Melanocyte of skin (primary cell): ENCODE measurements around the gene USF3. TPM values are rescaled to one million over a fixed set of nuclear protein-coding genes. Genes with fewer than 3 reads are reported as not detected.

Experiments
- small RNA-seq, 2 donors: library from RNA; depleted of rRNA; stranded (forward); fragments of <200 nt; gene quantifications; one replicate each; pipeline ENCODE3, GENCODE V24; 2012
- total RNA-seq, 2 donors: library from RNA; depleted of rRNA; stranded (reverse); fragments of >200 nt; gene quantifications; 2 replicates each; pipeline ENCODE4 v1.2.3, GENCODE V29; 2012

Gene USF3, protein sequence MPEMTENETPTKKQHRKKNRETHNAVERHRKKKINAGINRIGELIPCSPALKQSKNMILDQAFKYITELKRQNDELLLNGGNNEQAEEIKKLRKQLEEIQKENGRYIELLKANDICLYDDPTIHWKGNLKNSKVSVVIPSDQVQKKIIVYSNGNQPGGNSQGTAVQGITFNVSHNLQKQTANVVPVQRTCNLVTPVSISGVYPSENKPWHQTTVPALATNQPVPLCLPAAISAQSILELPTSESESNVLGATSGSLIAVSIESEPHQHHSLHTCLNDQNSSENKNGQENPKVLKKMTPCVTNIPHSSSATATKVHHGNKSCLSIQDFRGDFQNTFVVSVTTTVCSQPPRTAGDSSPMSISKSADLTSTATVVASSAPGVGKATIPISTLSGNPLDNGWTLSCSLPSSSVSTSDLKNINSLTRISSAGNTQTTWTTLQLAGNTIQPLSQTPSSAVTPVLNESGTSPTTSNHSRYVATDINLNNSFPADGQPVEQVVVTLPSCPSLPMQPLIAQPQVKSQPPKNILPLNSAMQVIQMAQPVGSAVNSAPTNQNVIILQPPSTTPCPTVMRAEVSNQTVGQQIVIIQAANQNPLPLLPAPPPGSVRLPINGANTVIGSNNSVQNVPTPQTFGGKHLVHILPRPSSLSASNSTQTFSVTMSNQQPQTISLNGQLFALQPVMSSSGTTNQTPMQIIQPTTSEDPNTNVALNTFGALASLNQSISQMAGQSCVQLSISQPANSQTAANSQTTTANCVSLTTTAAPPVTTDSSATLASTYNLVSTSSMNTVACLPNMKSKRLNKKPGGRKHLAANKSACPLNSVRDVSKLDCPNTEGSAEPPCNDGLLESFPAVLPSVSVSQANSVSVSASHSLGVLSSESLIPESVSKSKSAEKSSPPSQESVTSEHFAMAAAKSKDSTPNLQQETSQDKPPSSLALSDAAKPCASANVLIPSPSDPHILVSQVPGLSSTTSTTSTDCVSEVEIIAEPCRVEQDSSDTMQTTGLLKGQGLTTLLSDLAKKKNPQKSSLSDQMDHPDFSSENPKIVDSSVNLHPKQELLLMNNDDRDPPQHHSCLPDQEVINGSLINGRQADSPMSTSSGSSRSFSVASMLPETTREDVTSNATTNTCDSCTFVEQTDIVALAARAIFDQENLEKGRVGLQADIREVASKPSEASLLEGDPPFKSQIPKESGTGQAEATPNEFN (N-terminal part only)
- total RNA-seq, result 10 to 100 TPM; 12.7 to 17.9 TPM

DNA sequence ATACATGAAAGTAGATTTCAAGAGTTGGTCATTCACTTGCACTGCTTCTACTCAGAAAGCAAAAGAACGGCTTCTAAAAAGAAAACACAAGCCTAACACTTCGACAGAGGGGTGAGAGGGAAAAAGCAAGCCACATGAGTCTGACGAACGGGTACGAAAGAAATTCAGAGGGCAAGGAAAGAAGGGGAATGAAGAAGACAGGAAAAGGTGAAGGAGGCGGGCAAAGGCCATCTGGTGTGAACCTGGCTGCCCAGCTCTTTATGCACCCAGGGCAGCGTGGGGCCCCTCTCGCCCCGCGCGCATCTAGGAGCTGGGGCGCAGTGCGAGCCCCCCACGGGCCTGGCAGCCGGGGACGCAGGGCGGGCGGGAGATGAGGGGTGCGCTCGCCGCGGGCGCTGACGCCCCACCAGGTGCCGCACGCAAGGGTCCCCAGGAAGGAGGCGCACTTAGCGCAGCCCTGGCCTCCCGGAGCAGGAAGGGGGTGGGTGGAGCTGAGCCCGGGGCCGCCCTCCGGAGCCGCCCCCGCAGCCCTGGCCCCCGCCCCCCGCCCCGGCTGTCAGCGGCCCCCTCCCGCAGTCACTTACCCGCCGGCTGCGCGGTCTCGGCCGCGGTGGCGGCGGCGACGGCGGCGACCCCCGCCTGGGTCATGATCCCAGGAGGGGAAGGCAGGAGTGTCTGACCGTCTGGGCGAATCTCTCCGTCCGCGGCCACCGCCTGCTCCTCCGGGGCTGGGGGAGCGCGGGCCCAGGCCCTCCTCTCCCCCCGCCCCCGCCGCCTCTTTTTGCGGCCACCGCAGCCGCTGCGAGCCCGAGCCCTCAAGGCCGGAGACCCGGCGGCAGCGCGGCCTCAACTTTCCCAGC lies at the start of gene USF3:
Gene USF3 (minus strand): TSS at position 857 of the 860 bp plus-strand sequence. CDS start 21,764 bp downstream, outside the sequence.

DNA sequence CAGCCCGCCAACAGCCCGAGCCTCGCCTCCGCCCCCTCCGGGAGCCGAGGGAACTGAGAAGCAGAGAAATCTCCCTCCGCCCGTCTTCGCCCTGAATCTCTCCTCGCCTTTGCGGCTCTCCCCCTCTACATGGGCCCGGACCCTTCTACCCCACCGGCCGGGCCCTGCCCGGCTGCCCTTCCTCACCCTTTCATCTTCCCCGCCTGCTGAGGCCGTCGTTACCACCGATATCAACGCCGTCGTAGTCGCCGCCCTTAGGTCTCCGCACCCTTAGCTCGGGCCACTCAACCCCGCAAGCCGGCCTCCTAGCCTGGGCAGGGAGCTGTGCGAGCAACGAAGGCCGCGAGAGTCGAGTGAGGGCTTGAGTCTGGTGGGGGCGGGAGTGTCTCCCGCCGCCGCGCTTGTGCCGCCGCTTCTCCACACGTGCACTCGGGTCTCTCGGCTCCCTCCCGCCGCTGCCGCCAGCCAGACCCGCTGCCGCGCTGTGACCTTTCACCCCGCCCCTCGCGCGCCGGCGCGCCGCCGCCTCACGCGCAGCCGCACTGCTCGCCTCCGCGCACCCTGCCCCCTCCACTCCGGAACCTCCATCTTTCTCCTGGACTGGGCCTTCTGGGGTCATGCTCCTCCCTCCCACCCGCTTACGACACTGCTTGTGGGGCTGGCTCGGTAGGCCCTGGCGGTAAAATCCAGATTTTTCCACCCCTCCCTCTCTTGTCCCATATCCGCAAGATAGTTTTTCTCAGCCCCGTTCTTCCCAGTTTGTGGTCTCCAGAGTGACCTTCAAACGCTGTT lies 49.5 kb upstream of the USF3 start, which contains the start of gene NAA50:
Gene NAA50 (minus strand): TSS at position 494 of the 792 bp plus-strand sequence. CDS start 300 bp downstream, at position 194.

Small RNA genes lying within 50 kb of the gene (small RNA-seq; reads per million reads assigned to genes)
- 0 to 0.04 reads per million in 2 donors for gene RN7SL767P

Other genes starting within 250 kb of the USF3 start
- gene SPICE1, start 181.5 kb downstream of the USF3 start, total RNA-seq, result 10 to 100 TPM; 13.4 to 15.0 TPM
- gene SIDT1, start 164.1 kb downstream of the USF3 start, total RNA-seq, result under 1 TPM; under 0.01 TPM
- gene NAA50, start 49.6 kb upstream of the USF3 start, total RNA-seq, result 100 to 1,000 TPM in 1 of 2 donors, 10 to 100 TPM in 1; 88.4 to 135 TPM
- 100 to 1,000 TPM; 149 to 177 TPM for gene ATP6V1A, start 50.4 kb upstream of the USF3 start, total RNA-seq
- gene GRAMD1C, start 142.1 kb upstream of the USF3 start, total RNA-seq, result 1 to 10 TPM; 2.4 to 4.7 TPM